ENCODE results near the gene TMEM239. TPM values are rescaled to one million over a fixed set of nuclear protein-coding genes. Genes with fewer than 3 reads are reported as not detected.

TMEM239 gene
- polyA plus RNA-seq, 1 of the 3 experiments (the other 2 are of a cell fraction) = 0.02 TPM

- peaks cover 10 to 18% of the 10 kb centered on the region in 2 experiments; a peak in 2 of 4 replicates for H3K4me1 ChIP-seq (ENCODE audit: control insufficient read depth in 1 of 2, insufficient read depth in 2 of 2, low read depth in 1 of 2, low read length in 1 of 2)
- H3K27me3 ChIP-seq (ENCODE audit: insufficient read depth) = no peaks in the 10 kb centered on the region
- H3K4me3 ChIP-seq (ENCODE audit: low read depth in 2 of 2, low read length in 1 of 2) = no peak overlapping the region
- POLR2A ChIA-PET = no interaction called here
- no peak overlapping the region for H2AFZ ChIP-seq (ENCODE audit: low read depth)
- WGBS (ENCODE audit: low lambda C conversion rate) = 47% methylated on average over 3 of the region's 3 CpGs
- no peak for DNase-seq
- H3K9ac ChIP-seq = no peak overlapping the region
- H3K79me2 ChIP-seq (ENCODE audit: insufficient read depth) = no peaks in the 10 kb centered on the region
- H3K4me2 ChIP-seq = no peak overlapping the region
- H4K20me1 ChIP-seq (ENCODE audit: insufficient read depth) = no peaks in the 10 kb centered on the region
- no peak for TF ChIP-seq SIN3A (IDR thresholded peaks at IDR 0.05; ENCODE audit: borderline replicate concordance, low read depth, low read length)
- TF ChIP-seq RAD21 (IDR thresholded peaks at IDR 0.05; ENCODE audit: low read length) = no peak
- no peak for TF ChIP-seq YY1 (IDR thresholded peaks at IDR 0.05; ENCODE audit: low read depth)
- no peak for TF ChIP-seq NFIC (IDR thresholded peaks at IDR 0.05; ENCODE audit: borderline replicate concordance)
- TF ChIP-seq USF2 (IDR thresholded peaks at IDR 0.05; ENCODE audit: borderline replicate concordance, low read depth, low read length) = no peak
- TF ChIP-seq RXRA (IDR thresholded peaks at IDR 0.05; ENCODE audit: borderline replicate concordance, low read depth) = no peak
- no peak for TF ChIP-seq RFX5 (IDR thresholded peaks at IDR 0.05; ENCODE audit: low read length)
- no peak for TF ChIP-seq ELF1 (IDR thresholded peaks at IDR 0.05)
- peaks cover 13% of the 10 kb centered on the region for H3F3A ChIP-seq (replicated peaks; ENCODE audit: insufficient read depth)
- CTCF ChIA-PET = interaction anchor here (1.2 kb wide), 1 partner anchor 28 kb away, joined by 3 read pairs; the partner anchor contains the start of genes PCED1A and VPS16
- H3K27ac ChIP-seq (ENCODE audit: low read depth in 2 of 2, low read length in 1 of 2) = no peak overlapping the region
- H3K9me3 ChIP-seq = peaks cover 11% of the 10 kb centered on the region
- no peaks in the 10 kb centered on the region for H3K36me3 ChIP-seq (replicated peaks in 1 of 2; ENCODE audit: control insufficient read depth in 1 of 2, insufficient read depth in 2 of 2, low read length in 1 of 2)
- no peaks in the 10 kb centered on the region for H3K9me2 ChIP-seq
Measured at GRCh38 chr20:2812189-2812588, 4.0 kb upstream of the TMEM239 start.

DNA sequence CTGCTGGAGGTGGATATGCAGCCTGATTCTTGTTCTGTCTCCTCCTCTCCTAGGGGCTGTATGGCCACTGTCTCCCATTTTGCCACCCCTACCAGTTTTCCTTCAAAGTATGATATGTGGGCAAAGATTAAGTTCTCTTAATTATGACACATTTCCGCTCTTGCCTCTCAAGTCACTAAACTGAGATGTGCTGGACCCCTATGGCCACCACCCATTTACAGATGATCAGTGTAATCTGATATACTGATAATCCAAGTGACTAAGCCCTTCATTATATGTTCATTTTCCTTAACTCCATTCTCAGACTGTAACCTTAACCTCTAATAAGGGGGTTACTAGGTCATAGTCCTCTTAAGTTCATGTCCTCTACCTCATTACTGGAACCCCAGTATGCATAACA is 2.1 kb upstream of the TMEM239 start:
- peak overlapping the region; percentile 83 for H3K4me2 ChIP-seq
- no peak for TF ChIP-seq SMC3 (IDR thresholded peaks at IDR 0.05; ENCODE audit: low read depth, low read length)
- H3K27ac ChIP-seq (ENCODE audit: low read depth in 2 of 2, low read length in 1 of 2) = peak overlapping the region; percentile 45 to 72; a peak in 3 of 4 replicates
- no peak overlapping the region for H3K4me3 ChIP-seq (ENCODE audit: low read depth in 2 of 2, low read length in 1 of 2)
- 0 out of 2 replicates have a peak overlapping the region, but pooled peaks have one; percentile 31 for H3K9ac ChIP-seq
- no peak overlapping the region for H2AFZ ChIP-seq (ENCODE audit: low read depth)
- no peaks in the 10 kb centered on the region for H4K20me1 ChIP-seq (ENCODE audit: insufficient read depth)
- DNase-seq = peak; percentile 12
- no peaks in the 10 kb centered on the region for H3K9me2 ChIP-seq
- CTCF ChIA-PET = interaction anchor here (1.4 kb wide), 1 partner anchor 13 kb away, joined by 3 read pairs; no protein-coding TSS in a partner anchor
- peaks cover 11% of the 10 kb centered on the region for H3K9me3 ChIP-seq
- H3K27me3 ChIP-seq (ENCODE audit: insufficient read depth) = no peaks in the 10 kb centered on the region
- no peaks in the 10 kb centered on the region for H3K79me2 ChIP-seq (ENCODE audit: insufficient read depth)
- POLR2A ChIA-PET = interaction anchor here (1.1 kb wide), 1 partner anchor 14 kb away, joined by 5 read pairs; the partner anchor contains the start of gene CPXM1
- 78% methylated on average over 1 of the region's 1 CpG for WGBS (ENCODE audit: low lambda C conversion rate)
- H3K36me3 ChIP-seq (replicated peaks in 1 of 2; ENCODE audit: control insufficient read depth in 1 of 2, insufficient read depth in 2 of 2, low read length in 1 of 2) = no peaks in the 10 kb centered on the region
- peaks cover 13% of the 10 kb centered on the region for H3F3A ChIP-seq (replicated peaks; ENCODE audit: insufficient read depth)
- peaks cover 10 to 18% of the 10 kb centered on the region in 2 experiments; a peak in 2 of 4 replicates for H3K4me1 ChIP-seq (ENCODE audit: control insufficient read depth in 1 of 2, insufficient read depth in 2 of 2, low read depth in 1 of 2, low read length in 1 of 2)

GRCh38 chr20:2814587-2815051 is 1.5 kb upstream of the TMEM239 start, which contains the start of gene C20orf141:
C20orf141 (plus strand) TSS chr20:2814987; CDS start chr20:2815185, 198 bp downstream.
- DNase-seq = peak; percentile 56
- CTCF ChIA-PET = interaction anchor here (1.4 kb wide), 1 partner anchor 13 kb away, joined by 3 read pairs; no protein-coding TSS in a partner anchor
- POLR2A ChIA-PET = interaction anchor here (1.1 kb wide), 1 partner anchor 14 kb away, joined by 5 read pairs; the partner anchor contains the start of gene CPXM1
- TF ChIP-seq TCF12 (IDR thresholded peaks at IDR 0.05) = peak; percentile 68
- TF ChIP-seq MEF2A (IDR thresholded peaks at IDR 0.05; ENCODE audit: borderline replicate concordance, low read depth) = no peak
- no peak for TF ChIP-seq GATA2 (CRISPR knock-in tag; IDR thresholded peaks at IDR 0.05)
- no peak for TF ChIP-seq SMC3 (IDR thresholded peaks at IDR 0.05; ENCODE audit: low read depth, low read length)
- no peak for TF ChIP-seq RFX5 (IDR thresholded peaks at IDR 0.05; ENCODE audit: low read length)
- no peak for TF ChIP-seq FOXM1 (IDR thresholded peaks at IDR 0.05; ENCODE audit: low read depth)
- no peak for TF ChIP-seq USF2 (IDR thresholded peaks at IDR 0.05; ENCODE audit: borderline replicate concordance, low read depth, low read length)
- peak; percentile 69; the same call in 1 of the 2 replicates for TF ChIP-seq FOSL2 (IDR thresholded peaks at IDR 0.05; ENCODE audit: borderline replicate concordance, low read depth)
- TF ChIP-seq POLR2AphosphoS5 (IDR thresholded peaks at IDR 0.05; ENCODE audit: low read depth, low read length) = peak; percentile 21; the same call in 1 of the 2 replicates
- peak; percentile 56; the same call in 1 of the 2 replicates for TF ChIP-seq TEAD4 (IDR thresholded peaks at IDR 0.05; ENCODE audit: borderline replicate concordance, insufficient read depth)
- TF ChIP-seq PBX3 (IDR thresholded peaks at IDR 0.05) = peak; percentile 63
- TF ChIP-seq, protein P1, sequence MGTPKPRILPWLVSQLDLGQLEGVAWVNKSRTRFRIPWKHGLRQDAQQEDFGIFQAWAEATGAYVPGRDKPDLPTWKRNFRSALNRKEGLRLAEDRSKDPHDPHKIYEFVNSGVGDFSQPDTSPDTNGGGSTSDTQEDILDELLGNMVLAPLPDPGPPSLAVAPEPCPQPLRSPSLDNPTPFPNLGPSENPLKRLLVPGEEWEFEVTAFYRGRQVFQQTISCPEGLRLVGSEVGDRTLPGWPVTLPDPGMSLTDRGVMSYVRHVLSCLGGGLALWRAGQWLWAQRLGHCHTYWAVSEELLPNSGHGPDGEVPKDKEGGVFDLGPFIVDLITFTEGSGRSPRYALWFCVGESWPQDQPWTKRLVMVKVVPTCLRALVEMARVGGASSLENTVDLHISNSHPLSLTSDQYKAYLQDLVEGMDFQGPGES (IDR thresholded peaks at IDR 0.05; ENCODE audit: low read depth, low read length) = no peak

More at GRCh38 chr20:2814587-2815051, 1.5 kb upstream of the TMEM239 start, which contains the start of gene C20orf141:
- Histone ChIP-seq H4K20me1 (ENCODE audit: insufficient read depth) (no peaks in the 10 kb centered on the region), H3K9me3 (peaks cover 11% of the 10 kb centered on the region), H2AFZ (ENCODE audit: low read depth) (peak within 1 kb of the TSS; percentile 68; the same call in 1 of the 2 replicates), H3K4me2 (peak within 1 kb of the TSS; percentile 83), H3K9ac (peak within 1 kb of the TSS; percentile 31; the same call in 1 of the 2 replicates), H3F3A (replicated peaks; ENCODE audit: insufficient read depth) (peaks cover 13% of the 10 kb centered on the region), H3K9me2 (no peaks in the 10 kb centered on the region), H3K4me1 (ENCODE audit: control insufficient read depth in 1 of 2, insufficient read depth in 2 of 2, low read depth in 1 of 2, low read length in 1 of 2) (peaks cover 10 to 18% of the 10 kb centered on the region in 2 experiments; a peak in 2 of 4 replicates), H3K79me2 (ENCODE audit: insufficient read depth) (no peaks in the 10 kb centered on the region), H3K36me3 (replicated peaks in 1 of 2; ENCODE audit: control insufficient read depth in 1 of 2, insufficient read depth in 2 of 2, low read length in 1 of 2) (no peaks in the 10 kb centered on the region), H3K27me3 (ENCODE audit: insufficient read depth) (no peaks in the 10 kb centered on the region), H3K27ac (ENCODE audit: low read depth in 2 of 2, low read length in 1 of 2) (peak within 1 kb of the TSS; percentile 45 to 72; a peak in 3 of 4 replicates), H3K4me3 (ENCODE audit: low read depth in 2 of 2, low read length in 1 of 2) (no peak within 1 kb of the TSS)
- 4% methylated on average over 5 of the region's 5 CpGs for WGBS (ENCODE audit: low lambda C conversion rate)
